ENCODE measurements around the gene LGALS8.
A peak's percentile ranks its signal among the peaks of the same experiment; 100 is the strongest.
"Not testable (repeated sequence)": the region's sequence is repeated elsewhere in the genome, so short reads cannot be mapped to it uniquely, and the experiment has no call there.

LGALS8 gene

GRCh38 chr1:236523704-236524141 lies at the start of gene LGALS8:
LGALS8 (plus strand) TSS chr1:236523982; CDS start chr1:236526071, 2,089 bp downstream.
- DNase-seq = peak; percentile 10 to 89 (median 85)

GRCh38 chr1:236476019-236476418 lies 47.8 kb upstream of the LGALS8 start:
- DNase-seq = no peak

GRCh38 chr1:236480758-236481436 lies 42.9 kb upstream of the LGALS8 start:
- DNase-seq = peak in 2 of 3 experiments; percentile 63 to 78

- DNase-seq = no peak
These were observed 39.3 kb upstream of the LGALS8 start for GRCh38 chr1:236484310-236484971.

- DNase-seq = no peak
These were observed 37.3 kb upstream of the LGALS8 start for GRCh38 chr1:236486356-236487002.

- not testable (repeated sequence) for DNase-seq
These were observed 34.6 kb upstream of the LGALS8 start for GRCh38 chr1:236489161-236489560.

- peak; percentile 4 to 75 (median 11) for DNase-seq
These were observed 33.9 kb upstream of the LGALS8 start for GRCh38 chr1:236489710-236490377.

GRCh38 chr1:236491469-236492136 lies 32.2 kb upstream of the LGALS8 start:
- DNase-seq = no peak

GRCh38 chr1:236492378-236492777 lies 31.4 kb upstream of the LGALS8 start:
- DNase-seq = no peak

GRCh38 chr1:236494082-236494481 lies 29.7 kb upstream of the LGALS8 start:
- no peak for DNase-seq

GRCh38 chr1:236494586-236495466 lies 29.0 kb upstream of the LGALS8 start:
- DNase-seq = no peak

- peak in 2 of 3 experiments; percentile 59 to 77 for DNase-seq
These were observed 28.2 kb upstream of the LGALS8 start for GRCh38 chr1:236495467-236496112.

GRCh38 chr1:236497908-236498307 lies 25.9 kb upstream of the LGALS8 start:
- no peak for DNase-seq

- no peak for DNase-seq
These were observed 22.7 kb upstream of the LGALS8 start for GRCh38 chr1:236501093-236501492.

- DNase-seq = peak in 1 of 3 experiments; percentile 15
These were observed 21.2 kb upstream of the LGALS8 start for GRCh38 chr1:236502579-236502971.

GRCh38 chr1:236502972-236503639 lies 20.7 kb upstream of the LGALS8 start:
- DNase-seq = peak in 2 of 3 experiments; percentile 35 to 59

- not testable (repeated sequence) for DNase-seq
These were observed 19.4 kb upstream of the LGALS8 start for GRCh38 chr1:236504338-236504737.

- DNase-seq = no peak
These were observed 16.6 kb upstream of the LGALS8 start for GRCh38 chr1:236507022-236507700.

- no peak for DNase-seq
These were observed 15.2 kb upstream of the LGALS8 start for GRCh38 chr1:236508593-236509027.

- no peak for DNase-seq
These were observed 14.6 kb upstream of the LGALS8 start for GRCh38 chr1:236509203-236509602.
